NOMO-1 treated with DMSO at 0.1 percent for 48 hours (cell line): ENCODE data around the gene MOB2.
"Not testable (repeated sequence)": the region's sequence is repeated elsewhere in the genome, so short reads cannot be mapped to it uniquely, and the experiment has no call there.

ENCODE experiments used
- DNase-seq: peaks from one replicate; lab custom pipeline; 2025; ENCODE audit not compliant: unreplicated experiment; lab: John Stamatoyannopoulos, UW

Gene MOB2

GRCh38 chr11:1518301-1518700 lies 31.7 kb upstream of the MOB2 start:
- DNase-seq, result no peak

- DNase-seq, result no peak
Observed at GRCh38 chr11:1517117-1518005, 30.8 kb upstream of the MOB2 start.

- DNase-seq, result no peak
Observed at GRCh38 chr11:1516273-1517067, 29.9 kb upstream of the MOB2 start.

- DNase-seq, result peak; percentile 11
Observed at GRCh38 chr11:1515082-1516060, 28.8 kb upstream of the MOB2 start.

GRCh38 chr11:1514336-1515061 lies 27.9 kb upstream of the MOB2 start:
- no peak for DNase-seq

GRCh38 chr11:1513326-1514296 lies 27.0 kb upstream of the MOB2 start:
- no peak for DNase-seq

GRCh38 chr11:1512531-1513258 lies 26.1 kb upstream of the MOB2 start:
- not testable (repeated sequence) for DNase-seq

GRCh38 chr11:1511937-1512496 lies 25.4 kb upstream of the MOB2 start:
- DNase-seq, result no peak

- no peak for DNase-seq
Observed at GRCh38 chr11:1510928-1511327, 24.3 kb upstream of the MOB2 start.

- DNase-seq, result not testable (repeated sequence)
Observed at GRCh38 chr11:1510351-1510750, 23.8 kb upstream of the MOB2 start.

- DNase-seq, result no peak
Observed at GRCh38 chr11:1509626-1510255, 23.2 kb upstream of the MOB2 start.

GRCh38 chr11:1508986-1509385 lies 22.4 kb upstream of the MOB2 start:
- no peak for DNase-seq

- DNase-seq, result no peak
Observed at GRCh38 chr11:1508491-1508891, 21.9 kb upstream of the MOB2 start.

- no peak for DNase-seq
Observed at GRCh38 chr11:1507381-1508140, 21.0 kb upstream of the MOB2 start.

GRCh38 chr11:1506981-1507380 lies 20.4 kb upstream of the MOB2 start:
- DNase-seq, result no peak

GRCh38 chr11:1505480-1505879 lies 18.9 kb upstream of the MOB2 start:
- no peak for DNase-seq
